IMR-90 (cell line): Measurements from ENCODE around the gene LCNL1.

Experiments
- BHLHE40 ChIP-seq: fragments of 150-350 bp; IDR thresholded peaks from 2 replicates; pipeline ENCODE4 v1.6.1; 2016; ENCODE audit warnings: mild to moderate bottlenecking, low read depth, low read length
- CHD1 ChIP-seq: IDR thresholded peaks from 2 replicates; pipeline ENCODE4 v1.6.1; 2012; ENCODE audit warnings: low read depth, low read length, improper control_type of control experiment
- CTCF ChIP-seq: conservative IDR thresholded peaks from 2 replicates; pipeline ENCODE4 v1.5.1; 2012; ENCODE audit warnings: mild to moderate bottlenecking, low read depth, low read length, improper control_type of control experiment
- ELK1 ChIP-seq: fragments of 150-350 bp; IDR thresholded peaks from 2 replicates; pipeline ENCODE4 v1.6.1; 2016; ENCODE audit warnings: low read depth, mild to moderate bottlenecking, low read length, moderate library complexity, borderline replicate concordance
- FOS ChIP-seq: fragments of 150-350 bp; IDR thresholded peaks from 2 replicates; pipeline ENCODE4 v1.6.1; 2016; ENCODE audit warnings: low read depth, low read length
- MAZ ChIP-seq: IDR thresholded peaks from 2 replicates; pipeline ENCODE4 v1.6.1; 2012; ENCODE audit warnings: low read depth, mild to moderate bottlenecking, low read length, improper control_type of control experiment, moderate library complexity, borderline replicate concordance
- MXI1 ChIP-seq: IDR thresholded peaks from 2 replicates; pipeline ENCODE4 v1.6.1; 2012; ENCODE audit warnings: low read depth, mild to moderate bottlenecking, low read length, moderate library complexity, borderline replicate concordance
- NFE2L2 ChIP-seq: fragments of 150-350 bp; IDR thresholded peaks from 2 replicates; pipeline ENCODE4 v1.6.1; 2016; ENCODE audit warnings: low read depth, mild to moderate bottlenecking, low read length
- POLR2A ChIP-seq: IDR thresholded peaks from 2 replicates; pipeline ENCODE4 v1.6.1; 2012; ENCODE audit warnings: mild to moderate bottlenecking, low read depth, low read length
- RAD21 ChIP-seq: IDR thresholded peaks from 2 replicates; pipeline ENCODE4 v1.6.1; 2012; ENCODE audit warnings: low read length, improper control_type of control experiment
- RFX5 ChIP-seq: IDR thresholded peaks from 2 replicates; pipeline ENCODE4 v1.8.0; 2012; ENCODE audit warnings: low read depth, mild to moderate bottlenecking, low read length, moderate library complexity
- SMC3 ChIP-seq: fragments of 150-350 bp; IDR thresholded peaks from 2 replicates; pipeline ENCODE4 v1.6.1; 2016; ENCODE audit warnings: low read depth, mild to moderate bottlenecking, antibody characterized with exemption, low read length, moderate library complexity
- USF2 ChIP-seq: fragments of 150-350 bp; IDR thresholded peaks from 2 replicates; pipeline ENCODE4 v1.6.1; 2017; ENCODE audit warnings: mild to moderate bottlenecking, antibody characterized with exemption, low read length, low read depth

GRCh38 chr9:136963341-136963740, 19.5 kb upstream of the LCNL1 start:
- TF ChIP-seq CTCF (no peak), MAZ (no peak), RAD21 (no peak), POLR2A (no peak), RFX5 (no peak), BHLHE40 (no peak), FOS (no peak), SMC3 (no peak), ELK1 (no peak), MXI1 (no peak), CHD1 (no peak), NFE2L2 (no peak), USF2 (no peak)
